B cell (primary cell): ENCODE results near the gene CFAP65. TPM values are rescaled to one million over a fixed set of nuclear protein-coding genes. Genes with fewer than 3 reads are reported as not detected.
A peak's percentile ranks its signal among the peaks of the same experiment; 100 is the strongest.

Experiments
- ATAC-seq: fragments of 200-7000 bp; cut with Tn5 transposase; one replicate; pipeline ENCODE4 v1.10.0; 2021; ENCODE audit warnings: low read depth, mild to moderate bottlenecking, moderate number of reproducible peaks, moderate library complexity
- CTCF ChIA-PET: fragments of 350-600 bp; sonication (Branson Sonifier 250); formaldehyde crosslinking; loops from one replicate; lab custom pipeline; 2021; ENCODE audit warnings: antibody characterized with exemption, inconsistent platforms; lab: Charles Lee
- POLR2A ChIA-PET: fragments of 350-600 bp; sonication (Branson Sonifier 250); formaldehyde crosslinking; loops from one replicate; lab custom pipeline; 2021; ENCODE audit warnings: antibody characterized with exemption; lab: Charles Lee
- DNase-seq: peaks from one replicate; pipeline ENCODE4 v3.0.0; 2013
- H2AFZ ChIP-seq: 2 replicates; pipeline ENCODE4 v1.6.1; 2012; ENCODE audit warnings: mild to moderate bottlenecking, low read depth, low read length; ENCODE audit not compliant: insufficient read depth, poor library complexity, severe bottlenecking
- H3K27ac ChIP-seq, 2 donors: 1 replicate in 1 of 2; 2 replicates in 1 of 2; pipeline ENCODE4 v1.5.1; 2012 to 2013; ENCODE audit warnings: low read length in 2 of 2, mild to moderate bottlenecking in 2 of 2, moderate library complexity in 1 of 2
- H3K27me3 ChIP-seq, 4 experiments: fragments of 200-600 bp in 1 of 4; sonication (generic) in 1 of 4; replicated peaks in 1 of 4; 1 replicate in 2 of 4; 2 replicates in 2 of 4; pipeline versions ENCODE4 v1.6.1 to v1.7.0; 2013 to 2016; ENCODE audit warnings: low read length in 3 of 4, mild to moderate bottlenecking in 2 of 4, mixed read lengths in 1 of 4, moderate library complexity in 1 of 4; ENCODE audit not compliant: insufficient read depth in 4 of 4, control insufficient read depth in 3 of 4; ENCODE audit errors: control extremely low read depth in 1 of 4
- H3K36me3 ChIP-seq, 2 experiments: replicated peaks in 1 of 2; 1 replicate in 1 of 2; 2 replicates in 1 of 2; pipeline versions ENCODE4 v1.6.1 to v1.7.1; 2013; ENCODE audit warnings: low read length in 1 of 2; ENCODE audit not compliant: insufficient read depth in 2 of 2, control insufficient read depth in 1 of 2; ENCODE audit errors: control extremely low read depth in 1 of 2, extremely low read depth in 1 of 2
- H3K4me1 ChIP-seq, 2 donors: fragments of 200-600 bp in 1 of 2; sonication (generic) in 1 of 2; 1 replicate in 1 of 2; 2 replicates in 1 of 2; pipeline versions ENCODE4 v1.5.1 to v1.6.1; 2013 to 2017; ENCODE audit warnings: low read length in 2 of 2; ENCODE audit not compliant: control insufficient read depth in 2 of 2, insufficient read depth in 2 of 2
- H3K4me2 ChIP-seq: replicated peaks from 2 replicates; pipeline ENCODE3; 2012; ENCODE audit warnings: mild to moderate bottlenecking, low read depth, low read length; ENCODE audit not compliant: poor library complexity, severe bottlenecking
- H3K4me3 ChIP-seq, 5 experiments: fragments of 200-600 bp in 1 of 5; sonication (generic) in 1 of 5; 1 replicate in 3 of 5; 2 replicates in 2 of 5; pipeline versions ENCODE4 v1.5.1 to v1.7.0; 2011 to 2016; ENCODE audit warnings: low read length in 4 of 5, mild to moderate bottlenecking in 4 of 5, low read depth in 2 of 5, control low read depth in 1 of 5, moderate library complexity in 1 of 5; ENCODE audit not compliant: insufficient read depth in 1 of 5; ENCODE audit errors: control extremely low read depth in 1 of 5, extremely low read depth in 1 of 5
- H3K79me2 ChIP-seq: fragments of 200-600 bp; sonication (generic); one replicate; pipeline ENCODE4 v1.6.0; 2016; ENCODE audit warnings: low read length; ENCODE audit not compliant: control insufficient read depth, insufficient read depth
- H3K9ac ChIP-seq: fragments of 200-600 bp; sonication (generic); 2 replicates; pipeline ENCODE4 v1.6.1; 2017; ENCODE audit warnings: mild to moderate bottlenecking, low read length, moderate library complexity
- H3K9me3 ChIP-seq, 3 donors: one replicate each; pipeline versions ENCODE4 v1.6.1 to v1.7.1; 2013; ENCODE audit warnings: low read length in 2 of 3; ENCODE audit not compliant: control insufficient read depth in 2 of 3, insufficient read depth in 1 of 3; ENCODE audit errors: control extremely low read depth in 1 of 3
- H4K20me1 ChIP-seq: 2 replicates; pipeline ENCODE4 v1.6.0; 2012; ENCODE audit warnings: mild to moderate bottlenecking, low read length; ENCODE audit not compliant: insufficient read depth, control insufficient read depth, poor library complexity, severe bottlenecking
- H3K27ac Mint-ChIP-seq: one replicate; pipeline ENCODE4 v1.8.0; 2021; ENCODE audit warnings: mixed read lengths
- H3K27me3 Mint-ChIP-seq: one replicate; pipeline ENCODE4 v1.8.0; 2021; ENCODE audit warnings: mixed read lengths
- H3K4me1 Mint-ChIP-seq: one replicate; pipeline ENCODE4 v1.8.0; 2021; ENCODE audit warnings: mixed read lengths
- H3K4me3 Mint-ChIP-seq: one replicate; pipeline ENCODE4 v1.8.0; 2021; ENCODE audit warnings: mixed read lengths
- H3K9me3 Mint-ChIP-seq: one replicate; pipeline ENCODE4 v1.8.0; 2022; ENCODE audit warnings: mixed read lengths; ENCODE audit not compliant: insufficient read depth
- CTCF ChIP-seq: fragments of 200-600 bp; IDR thresholded peaks from one replicate; pipeline ENCODE4 v1.8.0; 2022; ENCODE audit warnings: antibody characterized with exemption, mild to moderate bottlenecking
- EZH2 ChIP-seq: IDR thresholded peaks from 2 replicates; pipeline ENCODE4 v1.6.1; 2012; ENCODE audit warnings: borderline replicate concordance, low read depth, mild to moderate bottlenecking, moderate library complexity, low read length; ENCODE audit not compliant: insufficient read depth, poor library complexity, severe bottlenecking
- WGBS: methylation state at CpG from one replicate; pipeline ENCODE4 v1.1.5; 2013; ENCODE audit warnings: missing lambda C conversion rate; ENCODE audit not compliant: insufficient coverage; 5-methylcytosine and 5-hydroxymethylcytosine counted together
- intact Hi-C: fragments of 100-400 bp; cut with micrococcal nuclease; formaldehyde crosslinking; loops from one replicate; pipeline ENCODE4 v1.10.0; 2022
- polyA plus RNA-seq: library from polyadenylated mRNA; depleted of rRNA; stranded (reverse); fragments of >200 nt; gene quantifications from 2 replicates; pipeline ENCODE4 v1.2.3, GENCODE V29; 2012
- total RNA-seq, 2 donors: library from RNA; stranded (reverse); fragments of 120-200 nt in 1 of 2; gene quantifications; 1 replicate in 1 of 2; 2 replicates in 1 of 2; pipeline versions ENCODE4 v1.2.3 to v1.2.4, GENCODE V29; 2013 to 2022

CFAP65 gene
- total and polyA plus RNA-seq, 2 donors (not counting 1 experiment from before 2014, with no cell fraction given): not detected

- Histone ChIP-seq H3K36me3 (no peaks in the 10 kb centered on the region), H3K4me1 (peaks cover 35 to 41% of the 10 kb centered on the region in 2 donors), H3K27ac (no peak overlapping the region), H3K9ac (no peak overlapping the region), H4K20me1 (no peaks in the 10 kb centered on the region), H3K27me3 (peaks cover 0 to 67% (median 46%) of the 10 kb centered on the region in 4 experiments), H3K9me3 (no peaks in the 10 kb centered on the region), H3K4me3 (no peak overlapping the region), H3K79me2 (no peaks in the 10 kb centered on the region), H2AFZ (no peak overlapping the region), H3K4me2 (peak overlapping the region; percentile 54)
- ChIA-PET CTCF (interaction anchor here (1.1 to 9.5 kb wide), 10 partner anchors 13 to 470 kb away, joined by 3 to 117 read pairs (median 5); partner anchors contain the start of gene CFAP65), POLR2A (no interaction called here)
- intact Hi-C loops: loop anchor here (10.0 kb wide), 1 partner anchor 65 kb away; the partner anchor contains the start of gene CRYBA2
- ATAC-seq: no peak
- H3K4me3 Mint-ChIP-seq: peak overlapping the region; percentile 55
- TF ChIP-seq CTCF: no peak
- TF ChIP-seq EZH2: no peak
- peaks cover 24% of the 10 kb centered on the region for H3K4me1 Mint-ChIP-seq
- H3K9me3 Mint-ChIP-seq: no peaks in the 10 kb centered on the region
- no peak overlapping the region for H3K27ac Mint-ChIP-seq
- peaks cover 49% of the 10 kb centered on the region for H3K27me3 Mint-ChIP-seq
- WGBS: 6% methylated on average over 17 of the region's 17 CpGs
- DNase-seq: no peak
Observed at GRCh38 chr2:219059375-219059724, 18.0 kb upstream of the CFAP65 start.

- Histone ChIP-seq H3K27ac (no peak overlapping the region), H4K20me1 (no peaks in the 10 kb centered on the region), H3K4me2 (peak overlapping the region; percentile 63), H3K36me3 (no peaks in the 10 kb centered on the region), H3K27me3 (peaks cover 0 to 67% (median 46%) of the 10 kb centered on the region in 4 experiments), H3K9me3 (no peaks in the 10 kb centered on the region), H3K4me3 (peak overlapping the region in 1 of 5 experiments; percentile 35), H3K9ac (peak overlapping the region; percentile 32), H3K4me1 (peaks cover 35 to 41% of the 10 kb centered on the region in 2 donors), H3K79me2 (no peaks in the 10 kb centered on the region), H2AFZ (peak overlapping the region; percentile 45)
- TF ChIP-seq CTCF: no peak
- peak; percentile 63 for TF ChIP-seq EZH2
- POLR2A ChIA-PET: interaction anchor here (0.9 kb wide), 1 partner anchor 96 kb away, joined by 4 read pairs; no protein-coding TSS in a partner anchor
- H3K27me3 Mint-ChIP-seq: peaks cover 54% of the 10 kb centered on the region
- intact Hi-C loops: loop anchor here (1.0 to 10.0 kb wide), 4 partner anchors 61 to 240 kb away; partner anchors contain the start of gene CRYBA2
- peak; percentile 32 for DNase-seq
- CTCF ChIA-PET: interaction anchor here (0.6 to 9.5 kb wide), 29 partner anchors 10 to 502 kb away, joined by 3 to 117 read pairs (median 4); no protein-coding TSS in a partner anchor
- no peak overlapping the region for H3K27ac Mint-ChIP-seq
- H3K9me3 Mint-ChIP-seq: no peaks in the 10 kb centered on the region
- ATAC-seq: no peak
- peaks cover 24% of the 10 kb centered on the region for H3K4me1 Mint-ChIP-seq
- 16% methylated on average over 42 of the region's 42 CpGs for WGBS
- peak overlapping the region; percentile 55 for H3K4me3 Mint-ChIP-seq
Observed at GRCh38 chr2:219058541-219059374, 17.4 kb upstream of the CFAP65 start.
